Astrocyte (in vitro differentiated cells and primary cell): ENCODE measurements around the gene ITSN1.

Experiments
- CTCF ChIP-seq: IDR thresholded peaks from 2 replicates; pipeline ENCODE4 v1.5.1; 2011; ENCODE audit warnings: low read depth, mild to moderate bottlenecking, inconsistent platforms, low read length, moderate library complexity; ENCODE audit not compliant: insufficient read depth
- EZH2 ChIP-seq: IDR thresholded peaks from 2 replicates; pipeline ENCODE4 v1.6.1; 2012; ENCODE audit warnings: mild to moderate bottlenecking, low read length, inconsistent platforms; ENCODE audit not compliant: insufficient read depth

- TF ChIP-seq CTCF (peak; percentile 7), EZH2 (no peak)
Observed at GRCh38 chr21:33821503-33822322, 179.4 kb downstream of the ITSN1 start.
